Measurements from ENCODE around the gene KRT40.

KRT40 gene

GRCh38 chr17:41010441-41010840 lies 26.3 kb upstream of the KRT40 start:
- no peak overlapping the region for H3K27ac ChIP-seq (replicated peaks; ENCODE audit: low read length)
- H4K8ac ChIP-seq (ENCODE audit: low read depth, low read length), result no peak overlapping the region
- H4K91ac ChIP-seq (ENCODE audit: low read depth, low read length, poor library complexity), result no peak overlapping the region

GRCh38 chr17:41009936-41010335 lies 25.8 kb upstream of the KRT40 start:
- Histone ChIP-seq H3K27ac (replicated peaks; ENCODE audit: low read length) (no peak overlapping the region), H3K23ac (ENCODE audit: low read depth, low read length, poor library complexity) (no peak overlapping the region), H2BK15ac (ENCODE audit: low read length) (no peak overlapping the region), H3K27me3 (ENCODE audit: control insufficient read depth in 3 of 3, insufficient read depth in 3 of 3, low read depth in 1 of 3, low read length in 3 of 3) (no peaks in the 10 kb centered on the region), H3K9me3 (replicated peaks in 1 of 2; ENCODE audit: control insufficient read depth in 2 of 2, insufficient read depth in 1 of 2, low read depth in 1 of 2, low read length in 2 of 2) (peaks cover 0 to 3% of the 10 kb centered on the region in 2 donors), H3K4me1 (ENCODE audit: control insufficient read depth in 2 of 2, insufficient read depth in 1 of 2, low read depth in 1 of 2, low read length in 2 of 2) (peaks cover 0 to 5% of the 10 kb centered on the region in 2 donors), H3K9ac (ENCODE audit: low read depth, low read length, poor library complexity) (no peak overlapping the region), H3K4ac (ENCODE audit: low read length) (no peak overlapping the region), H3K14ac (ENCODE audit: low read length) (no peak overlapping the region), H2AFZ (ENCODE audit: low read length) (no peak overlapping the region), H2BK5ac (ENCODE audit: low read length) (no peak overlapping the region), H3K18ac (ENCODE audit: low read length) (no peak overlapping the region), H4K91ac (ENCODE audit: low read depth, low read length, poor library complexity) (no peak overlapping the region), H3K4me3 (ENCODE audit: low read length in 2 of 2) (no peak overlapping the region), H2AK5ac (ENCODE audit: low read depth, low read length) (no peak overlapping the region), H2BK120ac (ENCODE audit: low read depth, low read length) (no peak overlapping the region), H3K4me2 (ENCODE audit: insufficient read depth, low read length, poor library complexity, severe bottlenecking) (no peak overlapping the region), H2BK12ac (ENCODE audit: low read length) (no peak overlapping the region), H4K8ac (ENCODE audit: low read depth, low read length) (no peak overlapping the region), H3K79me1 (ENCODE audit: low read depth, low read length) (no peaks in the 10 kb centered on the region), H3K36me3 (replicated peaks in 1 of 2; ENCODE audit: control insufficient read depth in 2 of 2, insufficient read depth in 2 of 2, low read length in 2 of 2) (no peaks in the 10 kb centered on the region)
- no CpG with 5 or more reads among the region's 1 CpG for WGBS, 2 donors (ENCODE audit: extremely low coverage in 2 of 2, insufficient read length in 2 of 2, insufficient replicate concordance in 1 of 2)
- no peak for DNase-seq (ENCODE audit: low spot score)

More at GRCh38 chr17:41010441-41010840, 26.3 kb upstream of the KRT40 start:
- Histone ChIP-seq H3K4me1 (ENCODE audit: control insufficient read depth in 2 of 2, insufficient read depth in 1 of 2, low read depth in 1 of 2, low read length in 2 of 2) (peaks cover 0 to 5% of the 10 kb centered on the region in 2 donors), H3K9me3 (replicated peaks in 1 of 2; ENCODE audit: control insufficient read depth in 2 of 2, insufficient read depth in 1 of 2, low read depth in 1 of 2, low read length in 2 of 2) (peaks cover 0 to 3% of the 10 kb centered on the region in 2 donors), H2AFZ (ENCODE audit: low read length) (no peak overlapping the region), H3K36me3 (replicated peaks in 1 of 2; ENCODE audit: control insufficient read depth in 2 of 2, insufficient read depth in 2 of 2, low read length in 2 of 2) (no peaks in the 10 kb centered on the region), H3K4ac (ENCODE audit: low read length) (no peak overlapping the region), H2AK5ac (ENCODE audit: low read depth, low read length) (no peak overlapping the region), H3K14ac (ENCODE audit: low read length) (no peak overlapping the region), H3K4me2 (ENCODE audit: insufficient read depth, low read length, poor library complexity, severe bottlenecking) (no peak overlapping the region), H2BK5ac (ENCODE audit: low read length) (no peak overlapping the region), H3K23ac (ENCODE audit: low read depth, low read length, poor library complexity) (no peak overlapping the region), H3K27me3 (ENCODE audit: control insufficient read depth in 3 of 3, insufficient read depth in 3 of 3, low read depth in 1 of 3, low read length in 3 of 3) (no peaks in the 10 kb centered on the region), H2BK12ac (ENCODE audit: low read length) (no peak overlapping the region), H2BK15ac (ENCODE audit: low read length) (no peak overlapping the region), H3K9ac (ENCODE audit: low read depth, low read length, poor library complexity) (no peak overlapping the region), H3K4me3 (ENCODE audit: low read length in 2 of 2) (no peak overlapping the region), H2BK120ac (ENCODE audit: low read depth, low read length) (no peak overlapping the region), H3K18ac (ENCODE audit: low read length) (no peak overlapping the region), H3K79me1 (ENCODE audit: low read depth, low read length) (no peaks in the 10 kb centered on the region)
- no peak for DNase-seq (ENCODE audit: low spot score)

DNA sequence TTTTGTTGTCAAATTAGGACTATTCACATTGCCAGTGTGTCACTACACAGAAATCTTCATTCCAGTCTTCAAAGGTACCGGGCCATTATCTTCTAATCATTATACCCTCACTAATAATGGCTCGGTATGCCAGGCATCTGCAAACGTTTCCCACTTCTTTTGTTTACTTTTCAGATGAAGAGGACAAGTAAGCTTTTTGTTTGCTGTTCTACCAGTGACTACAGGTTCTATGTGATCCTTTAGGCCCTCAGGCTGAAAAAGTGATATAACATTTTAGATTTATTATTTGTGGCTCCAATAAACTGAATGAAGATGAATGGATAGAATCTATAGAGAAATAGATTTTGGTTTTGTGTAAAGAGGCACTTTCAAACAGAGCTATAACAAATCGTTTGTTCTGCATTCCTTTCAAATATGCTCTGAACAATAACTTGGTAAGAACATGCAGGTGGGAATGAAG lies 25.2 kb upstream of the KRT40 start:
- Histone ChIP-seq H3K23ac (ENCODE audit: low read depth, low read length, poor library complexity) (no peak overlapping the region), H2AK5ac (ENCODE audit: low read depth, low read length) (no peak overlapping the region), H2AFZ (ENCODE audit: low read length) (no peak overlapping the region), H2BK120ac (ENCODE audit: low read depth, low read length) (no peak overlapping the region), H4K91ac (ENCODE audit: low read depth, low read length, poor library complexity) (no peak overlapping the region), H3K9me3 (replicated peaks in 1 of 2; ENCODE audit: control insufficient read depth in 2 of 2, insufficient read depth in 1 of 2, low read depth in 1 of 2, low read length in 2 of 2) (peaks cover 0 to 3% of the 10 kb centered on the region in 2 donors), H3K79me1 (ENCODE audit: low read depth, low read length) (no peaks in the 10 kb centered on the region), H3K18ac (ENCODE audit: low read length) (no peak overlapping the region), H3K4ac (ENCODE audit: low read length) (no peak overlapping the region), H2BK15ac (ENCODE audit: low read length) (no peak overlapping the region), H2BK5ac (ENCODE audit: low read length) (no peak overlapping the region), H3K27me3 (ENCODE audit: control insufficient read depth in 3 of 3, insufficient read depth in 3 of 3, low read depth in 1 of 3, low read length in 3 of 3) (no peaks in the 10 kb centered on the region), H3K4me2 (ENCODE audit: insufficient read depth, low read length, poor library complexity, severe bottlenecking) (no peak overlapping the region), H3K4me1 (ENCODE audit: control insufficient read depth in 2 of 2, insufficient read depth in 1 of 2, low read depth in 1 of 2, low read length in 2 of 2) (peaks cover 0 to 5% of the 10 kb centered on the region in 2 donors), H3K14ac (ENCODE audit: low read length) (no peak overlapping the region), H4K8ac (ENCODE audit: low read depth, low read length) (no peak overlapping the region), H3K27ac (replicated peaks; ENCODE audit: low read length) (no peak overlapping the region), H3K4me3 (ENCODE audit: low read length in 2 of 2) (no peak overlapping the region), H2BK12ac (ENCODE audit: low read length) (no peak overlapping the region), H3K9ac (ENCODE audit: low read depth, low read length, poor library complexity) (no peak overlapping the region), H3K36me3 (replicated peaks in 1 of 2; ENCODE audit: control insufficient read depth in 2 of 2, insufficient read depth in 2 of 2, low read length in 2 of 2) (no peaks in the 10 kb centered on the region)
- WGBS, 2 donors (ENCODE audit: extremely low coverage in 2 of 2, insufficient read length in 2 of 2, insufficient replicate concordance in 1 of 2), result no CpG with 5 or more reads among the region's 4 CpGs
- DNase-seq (ENCODE audit: low spot score), result peak; percentile 43

GRCh38 chr17:41008811-41009210 lies 24.7 kb upstream of the KRT40 start, which contains the start of gene KRTAP3-1:
TSS of gene KRTAP3-1 (minus strand) at chr17:41009128. CDS start at chr17:41009074, 54 bp downstream.
- DNase-seq (ENCODE audit: low spot score), result no peak
- Histone ChIP-seq H2BK15ac (ENCODE audit: low read length) (no peak within 1 kb of the TSS), H3K18ac (ENCODE audit: low read length) (peak within 1 kb of the TSS; percentile 87), H2BK5ac (ENCODE audit: low read length) (no peak within 1 kb of the TSS), H3K27ac (replicated peaks; ENCODE audit: low read length) (no peak within 1 kb of the TSS), H3K4me2 (ENCODE audit: insufficient read depth, low read length, poor library complexity, severe bottlenecking) (no peak within 1 kb of the TSS), H3K9ac (ENCODE audit: low read depth, low read length, poor library complexity) (no peak within 1 kb of the TSS), H2AK5ac (ENCODE audit: low read depth, low read length) (no peak within 1 kb of the TSS), H3K4me3 (ENCODE audit: low read length in 2 of 2) (peak within 1 kb of the TSS in 1 of 2 donors; percentile 68), H2BK12ac (ENCODE audit: low read length) (peak within 1 kb of the TSS; percentile 94), H3K36me3 (replicated peaks in 1 of 2; ENCODE audit: control insufficient read depth in 2 of 2, insufficient read depth in 2 of 2, low read length in 2 of 2) (no peaks in the 10 kb centered on the region), H4K91ac (ENCODE audit: low read depth, low read length, poor library complexity) (no peak within 1 kb of the TSS), H4K8ac (ENCODE audit: low read depth, low read length) (no peak within 1 kb of the TSS), H2BK120ac (ENCODE audit: low read depth, low read length) (no peak within 1 kb of the TSS), H3K27me3 (ENCODE audit: control insufficient read depth in 3 of 3, insufficient read depth in 3 of 3, low read depth in 1 of 3, low read length in 3 of 3) (no peaks in the 10 kb centered on the region), H3K23ac (ENCODE audit: low read depth, low read length, poor library complexity) (peak within 1 kb of the TSS; percentile 52), H3K14ac (ENCODE audit: low read length) (no peak within 1 kb of the TSS), H3K9me3 (replicated peaks in 1 of 2; ENCODE audit: control insufficient read depth in 2 of 2, insufficient read depth in 1 of 2, low read depth in 1 of 2, low read length in 2 of 2) (peaks cover 0 to 3% of the 10 kb centered on the region in 2 donors), H3K79me1 (ENCODE audit: low read depth, low read length) (no peaks in the 10 kb centered on the region), H3K4me1 (ENCODE audit: control insufficient read depth in 2 of 2, insufficient read depth in 1 of 2, low read depth in 1 of 2, low read length in 2 of 2) (peaks cover 0 to 5% of the 10 kb centered on the region in 2 donors), H3K4ac (ENCODE audit: low read length) (no peak within 1 kb of the TSS), H2AFZ (ENCODE audit: low read length) (no peak within 1 kb of the TSS)
- no CpG with 5 or more reads among the region's 8 CpGs for WGBS, 2 donors (ENCODE audit: extremely low coverage in 2 of 2, insufficient read length in 2 of 2, insufficient replicate concordance in 1 of 2)

Data from neuronal stem cell (in vitro differentiated cells).